ENCODE results near the gene EIF4ENIF1.
"Not testable (repeated sequence)": the region's sequence is repeated elsewhere in the genome, so short reads cannot be mapped to it uniquely, and the experiment has no call there.

The EIF4ENIF1 gene

GRCh38 chr22:31436132-31436531 lies 53.5 kb downstream of the EIF4ENIF1 start:
- no peaks in the 10 kb centered on the region for H3K9me2 ChIP-seq (replicated peaks; ENCODE audit: insufficient read depth, low read length)
- H4K20me1 ChIP-seq (ENCODE audit: insufficient read depth, low read length) = no peaks in the 10 kb centered on the region
- H3K27me3 ChIP-seq (replicated peaks; ENCODE audit: insufficient read depth, low read length) = no peaks in the 10 kb centered on the region
- no peaks in the 10 kb centered on the region for H3F3A ChIP-seq (ENCODE audit: insufficient read depth, low read length)
- no peak overlapping the region for H3K4me2 ChIP-seq (ENCODE audit: low read depth, low read length)
- TF ChIP-seq EZH2phosphoT487 (IDR thresholded peaks at IDR 0.05; ENCODE audit: low read length) (no peak), EZH2 (optimal IDR thresholded peaks at IDR 0.05; ENCODE audit: low read depth, low read length) (no peak), CTCF (IDR thresholded peaks at IDR 0.05; ENCODE audit: low read length) (no peak)
- no peaks in the 10 kb centered on the region for H3K4me1 ChIP-seq (ENCODE audit: low read length)
- H3K79me2 ChIP-seq (ENCODE audit: low read length) = 0 out of 2 replicates have a peak, but pooled peaks cover 8% of the 10 kb centered on the region
- no peaks in the 10 kb centered on the region for H3K9me3 ChIP-seq (replicated peaks; ENCODE audit: insufficient read depth, low read length)
- H3K27ac ChIP-seq (ENCODE audit: low read length) = no peak overlapping the region
- no peak overlapping the region for H3K4me3 ChIP-seq (ENCODE audit: low read length)
- no peak overlapping the region for H3K9ac ChIP-seq (ENCODE audit: low read length)
- H2AFZ ChIP-seq (ENCODE audit: low read length) = no peak overlapping the region
- no peak for DNase-seq
- H3K36me3 ChIP-seq (replicated peaks; ENCODE audit: insufficient read depth, low read length) = peaks cover 16% of the 10 kb centered on the region; the same call in 1 of the 2 replicates

GRCh38 chr22:31431950-31432349 lies 57.7 kb downstream of the EIF4ENIF1 start:
- Histone ChIP-seq H3K27me3 (replicated peaks; ENCODE audit: insufficient read depth, low read length) (no peaks in the 10 kb centered on the region), H3K4me2 (ENCODE audit: low read depth, low read length) (no peak overlapping the region), H3K4me1 (ENCODE audit: low read length) (no peaks in the 10 kb centered on the region), H3K36me3 (replicated peaks; ENCODE audit: insufficient read depth, low read length) (peaks cover 9% of the 10 kb centered on the region; the same call in 1 of the 2 replicates), H3K79me2 (ENCODE audit: low read length) (peaks cover 27% of the 10 kb centered on the region), H3K4me3 (ENCODE audit: low read length) (no peak overlapping the region), H3K9me3 (replicated peaks; ENCODE audit: insufficient read depth, low read length) (no peaks in the 10 kb centered on the region), H3F3A (ENCODE audit: insufficient read depth, low read length) (0 out of 2 replicates have a peak, but pooled peaks cover 3% of the 10 kb centered on the region), H4K20me1 (ENCODE audit: insufficient read depth, low read length) (no peaks in the 10 kb centered on the region), H3K27ac (ENCODE audit: low read length) (no peak overlapping the region), H3K9ac (ENCODE audit: low read length) (no peak overlapping the region), H2AFZ (ENCODE audit: low read length) (no peak overlapping the region), H3K9me2 (replicated peaks; ENCODE audit: insufficient read depth, low read length) (no peaks in the 10 kb centered on the region)
- TF ChIP-seq EZH2 (optimal IDR thresholded peaks at IDR 0.05; ENCODE audit: low read depth, low read length) (no peak), CTCF (IDR thresholded peaks at IDR 0.05; ENCODE audit: low read length) (no peak), EZH2phosphoT487 (IDR thresholded peaks at IDR 0.05; ENCODE audit: low read length) (no peak)
- DNase-seq = no peak

- peaks cover 13% of the 10 kb centered on the region; the same call in 1 of the 2 replicates for H3K36me3 ChIP-seq (replicated peaks; ENCODE audit: insufficient read depth, low read length)
- H3K4me2 ChIP-seq (ENCODE audit: low read depth, low read length) = no peak overlapping the region
Measured at GRCh38 chr22:31425331-31426050, 64.2 kb downstream of the EIF4ENIF1 start.

DNA sequence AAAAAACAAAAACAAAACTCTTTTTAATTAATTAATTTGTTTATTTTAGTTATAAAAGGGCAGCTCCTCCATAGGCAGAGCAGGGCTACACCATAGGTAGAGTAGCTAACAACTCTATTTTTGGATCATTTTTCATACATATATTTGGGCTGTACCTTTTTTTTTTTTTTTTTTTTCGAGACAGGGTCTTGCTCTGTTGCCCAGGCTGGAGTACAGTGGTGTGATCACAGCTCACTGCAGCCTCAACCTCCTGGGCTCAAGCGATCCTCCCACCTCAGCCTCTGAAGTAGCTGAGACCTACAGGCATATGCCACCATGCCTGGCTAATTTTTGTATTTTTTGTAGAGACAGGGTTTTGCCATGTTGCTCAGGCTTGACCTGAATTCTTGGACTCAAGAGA lies 87.3 kb downstream of the EIF4ENIF1 start:
- not testable (repeated sequence) for H3K27ac ChIP-seq (ENCODE audit: low read length); H3K4me2 ChIP-seq (ENCODE audit: low read depth, low read length); H3K9ac ChIP-seq (ENCODE audit: low read length); H3K4me1 ChIP-seq (ENCODE audit: low read length); H3K9me3 ChIP-seq (replicated peaks; ENCODE audit: insufficient read depth, low read length); H2AFZ ChIP-seq (ENCODE audit: low read length); H3K9me2 ChIP-seq (replicated peaks; ENCODE audit: insufficient read depth, low read length); H4K20me1 ChIP-seq (ENCODE audit: insufficient read depth, low read length); H3F3A ChIP-seq (ENCODE audit: insufficient read depth, low read length); H3K4me3 ChIP-seq (ENCODE audit: low read length); DNase-seq; H3K27me3 ChIP-seq (replicated peaks; ENCODE audit: insufficient read depth, low read length)
- H3K36me3 ChIP-seq (replicated peaks; ENCODE audit: insufficient read depth, low read length) = peaks cover 11% of the 10 kb centered on the region; the same call in 1 of the 2 replicates
- peaks cover 74% of the 10 kb centered on the region for H3K79me2 ChIP-seq (ENCODE audit: low read length)

More at GRCh38 chr22:31425331-31426050, 64.2 kb downstream of the EIF4ENIF1 start:
- no peak overlapping the region for H3K9ac ChIP-seq (ENCODE audit: low read length)
- H3K27me3 ChIP-seq (replicated peaks; ENCODE audit: insufficient read depth, low read length) = no peaks in the 10 kb centered on the region
- H3K4me1 ChIP-seq (ENCODE audit: low read length) = no peaks in the 10 kb centered on the region
- H3K27ac ChIP-seq (ENCODE audit: low read length) = no peak overlapping the region
- H3F3A ChIP-seq (ENCODE audit: insufficient read depth, low read length) = 0 out of 2 replicates have a peak, but pooled peaks cover 3% of the 10 kb centered on the region
- no peak overlapping the region for H3K4me3 ChIP-seq (ENCODE audit: low read length)
- DNase-seq = no peak
- no peak for TF ChIP-seq CTCF (IDR thresholded peaks at IDR 0.05; ENCODE audit: low read length)
- TF ChIP-seq EZH2 (optimal IDR thresholded peaks at IDR 0.05; ENCODE audit: low read depth, low read length) = no peak
- no peak for TF ChIP-seq EZH2phosphoT487 (IDR thresholded peaks at IDR 0.05; ENCODE audit: low read length)
- no peaks in the 10 kb centered on the region for H3K9me3 ChIP-seq (replicated peaks; ENCODE audit: insufficient read depth, low read length)
- no peaks in the 10 kb centered on the region for H3K9me2 ChIP-seq (replicated peaks; ENCODE audit: insufficient read depth, low read length)
- H4K20me1 ChIP-seq (ENCODE audit: insufficient read depth, low read length) = no peaks in the 10 kb centered on the region
- H2AFZ ChIP-seq (ENCODE audit: low read length) = no peak overlapping the region
- peaks cover 23% of the 10 kb centered on the region for H3K79me2 ChIP-seq (ENCODE audit: low read length)
